Midbrain (tissue), 1 donor: ENCODE measurements around the gene NRXN3.

Experiments used
- DNase-seq: peaks from one replicate; lab custom pipeline; 2025; lab: John Stamatoyannopoulos, UW

NRXN3 gene

DNA sequence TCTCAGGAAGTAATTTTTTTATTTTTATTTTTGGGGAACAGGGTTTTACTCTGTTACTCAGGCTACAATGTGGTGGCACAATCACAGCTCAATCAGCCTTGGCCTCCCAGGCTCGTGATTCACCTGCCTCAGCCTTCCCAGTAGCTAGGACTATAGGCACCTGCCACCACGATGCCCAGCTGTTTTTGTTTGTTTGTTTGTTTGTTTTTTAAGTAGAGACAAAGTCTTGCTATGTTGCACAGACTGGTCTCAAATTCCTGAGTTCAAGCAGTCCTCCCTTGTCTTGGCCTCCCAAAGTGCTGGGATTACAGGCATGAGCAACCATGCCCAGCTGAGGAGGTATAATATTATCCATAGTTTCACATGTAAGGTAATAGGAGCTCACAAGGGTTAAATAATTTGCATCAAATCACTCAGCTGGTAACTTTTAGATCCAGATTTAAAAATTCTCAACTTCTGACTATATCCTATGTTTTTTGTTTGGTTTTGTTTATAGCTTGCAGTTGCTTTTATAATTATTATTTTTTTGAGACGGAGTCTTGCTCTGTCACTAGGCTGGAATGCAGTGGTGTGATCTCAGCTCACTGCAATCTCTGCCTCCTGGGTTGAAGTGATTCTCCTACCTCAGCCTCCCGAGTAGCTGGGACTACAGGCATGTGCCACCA is 1411.9 kb downstream of the NRXN3 start:
- DNase-seq: no peak

DNA sequence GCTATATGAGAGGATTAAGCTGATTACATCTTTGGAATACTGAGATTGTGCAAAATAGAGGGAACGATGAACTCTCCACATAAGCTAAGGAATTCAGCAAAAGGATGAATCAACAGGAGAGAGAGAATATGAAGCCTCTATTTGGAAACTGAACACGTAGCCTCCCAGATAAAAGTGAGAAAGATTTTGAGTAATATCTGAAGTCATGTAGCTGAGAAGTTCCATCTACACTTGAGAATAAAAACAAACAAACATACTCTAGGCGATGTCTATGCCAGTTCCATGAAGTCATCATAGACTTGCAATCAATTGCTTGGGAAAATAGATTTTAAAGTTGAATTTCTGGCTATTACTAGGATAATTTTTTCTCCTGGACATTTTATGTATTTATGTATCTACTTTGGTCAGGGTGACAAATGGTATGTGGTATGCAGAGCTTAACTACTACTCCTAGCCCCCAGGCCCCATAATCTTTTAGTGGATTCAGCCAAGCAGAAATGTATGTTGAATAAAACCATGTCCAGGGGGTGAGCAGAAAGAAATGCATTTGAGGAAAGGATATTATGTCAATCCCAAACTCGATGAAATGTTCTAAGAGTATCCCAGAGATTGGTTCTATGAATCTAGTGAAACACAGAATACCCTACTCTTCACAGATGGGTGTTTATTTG is 1413.7 kb downstream of the NRXN3 start:
- DNase-seq: no peak

DNA sequence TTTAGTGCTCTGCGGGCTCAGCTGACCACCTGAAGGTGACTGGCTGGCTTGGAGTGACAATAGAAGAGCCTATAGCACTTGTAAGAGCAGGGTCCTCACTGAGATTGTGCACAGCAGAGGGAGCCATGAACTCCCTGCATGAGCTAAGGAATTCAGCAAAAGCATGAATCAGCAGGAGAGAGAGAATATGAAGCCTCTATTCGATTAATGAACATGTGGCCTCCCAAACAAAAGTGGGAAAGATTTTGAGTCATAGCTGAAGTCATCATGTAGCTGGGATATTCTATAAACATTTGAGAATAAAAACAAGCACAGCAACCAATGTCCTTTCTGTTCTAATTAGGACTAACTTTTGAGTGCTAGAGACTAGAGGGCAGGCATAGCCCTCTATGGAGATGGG is 1414.5 kb downstream of the NRXN3 start:
- DNase-seq: no peak

DNA sequence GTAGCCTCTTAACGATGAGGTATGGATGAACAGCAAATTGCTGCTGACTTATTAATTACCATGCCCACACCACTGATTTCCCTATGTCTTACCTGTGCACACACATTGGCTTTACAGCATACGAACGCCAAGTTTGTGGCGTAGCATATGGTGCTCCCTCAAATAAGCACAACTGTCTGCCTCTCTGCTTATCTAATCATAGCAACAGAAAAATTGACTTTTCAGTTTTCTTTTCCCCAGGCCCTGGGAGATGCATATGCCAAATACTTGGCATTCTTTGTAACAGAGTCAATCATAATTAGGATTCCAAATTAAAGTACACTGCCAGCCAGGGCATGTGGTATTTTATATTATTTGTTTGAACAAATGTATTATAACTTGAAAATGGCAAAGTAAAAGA is 1415.7 kb downstream of the NRXN3 start:
- no peak for DNase-seq

DNA sequence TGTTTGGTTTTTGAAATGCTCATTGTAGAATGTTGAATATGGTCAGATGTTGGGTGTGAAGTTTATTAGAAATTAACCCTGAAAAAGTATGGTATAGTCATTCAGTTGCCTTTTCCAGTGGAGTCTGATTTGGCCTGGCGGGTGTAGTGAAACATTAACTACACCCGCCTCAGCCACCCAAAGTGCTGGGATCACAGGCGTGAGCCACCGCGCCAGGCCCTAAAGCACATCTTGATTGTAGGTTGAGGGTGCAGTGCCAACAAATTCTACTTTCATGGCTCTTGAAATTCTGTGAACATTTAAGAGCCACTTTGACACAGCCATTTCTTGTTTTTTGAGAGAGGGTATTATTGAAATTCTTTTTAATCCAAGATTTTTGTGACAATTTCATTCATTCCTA is 1416.2 kb downstream of the NRXN3 start:
- no peak for DNase-seq

DNA sequence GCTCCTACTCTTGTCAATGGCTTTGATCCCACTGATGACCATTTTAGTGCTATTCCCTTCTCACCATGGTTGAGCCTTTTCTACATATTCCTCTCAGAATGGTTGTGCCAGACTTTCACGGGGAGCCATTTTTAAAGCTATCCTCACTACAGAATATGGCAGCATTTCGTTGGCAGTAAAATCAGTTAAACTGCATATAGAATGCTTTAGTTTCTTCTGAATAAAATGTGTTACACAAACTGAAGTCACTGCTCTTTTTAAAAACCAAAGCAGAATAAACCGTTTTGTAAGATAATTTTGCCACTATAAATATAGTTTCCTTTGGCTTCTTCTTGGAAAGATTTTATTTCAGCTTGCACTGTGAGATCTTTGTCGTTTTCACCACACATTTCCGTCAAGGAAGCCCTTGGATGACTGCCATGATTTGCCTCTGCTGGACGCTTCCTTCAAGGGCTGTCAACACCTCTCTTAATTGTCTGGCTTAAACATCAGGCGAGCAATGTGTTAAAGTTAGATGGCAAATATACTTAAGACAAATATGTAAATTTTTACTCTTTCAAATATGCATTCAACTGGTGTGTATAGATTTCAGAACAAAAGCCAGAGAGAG is 1416.9 kb downstream of the NRXN3 start:
- no peak for DNase-seq

DNA sequence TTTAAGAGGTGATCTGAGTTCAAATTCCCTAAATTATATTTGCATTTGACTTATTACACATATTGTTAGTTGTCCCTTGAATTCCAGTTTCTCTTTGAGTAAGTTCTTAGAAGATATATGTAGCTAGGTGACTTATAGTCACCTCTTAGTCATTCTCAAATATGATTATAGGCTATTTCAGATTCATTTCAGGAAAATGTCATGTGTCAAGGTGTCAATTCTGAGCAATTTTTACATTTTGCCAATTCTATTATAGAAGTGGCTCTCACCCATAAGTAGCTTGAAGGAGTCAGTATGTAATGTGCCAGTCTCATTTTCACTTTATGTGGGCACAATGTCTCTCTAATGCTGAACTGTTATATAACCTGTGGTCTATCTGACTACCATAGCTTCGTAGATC is 1417.7 kb downstream of the NRXN3 start:
- no peak for DNase-seq

DNA sequence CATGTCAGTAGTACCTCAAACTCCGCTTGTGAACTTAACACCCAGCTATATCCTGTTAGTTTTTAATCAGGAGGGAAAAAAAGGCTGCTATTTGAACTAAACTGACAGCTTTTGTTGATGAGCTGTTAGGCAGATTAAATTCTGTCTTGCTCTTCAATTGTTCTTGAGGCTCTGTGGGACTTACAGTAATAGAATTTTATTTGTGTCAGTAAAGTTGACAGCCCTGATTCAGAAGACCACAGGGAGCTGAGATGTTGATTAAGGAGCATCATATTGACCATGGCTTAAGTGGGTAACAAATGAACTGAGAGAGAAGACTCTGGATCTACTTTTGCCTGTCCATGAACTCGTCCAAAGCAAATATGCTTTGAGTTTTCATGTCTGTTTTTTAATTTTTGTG is 1418.2 kb downstream of the NRXN3 start:
- no peak for DNase-seq

DNA sequence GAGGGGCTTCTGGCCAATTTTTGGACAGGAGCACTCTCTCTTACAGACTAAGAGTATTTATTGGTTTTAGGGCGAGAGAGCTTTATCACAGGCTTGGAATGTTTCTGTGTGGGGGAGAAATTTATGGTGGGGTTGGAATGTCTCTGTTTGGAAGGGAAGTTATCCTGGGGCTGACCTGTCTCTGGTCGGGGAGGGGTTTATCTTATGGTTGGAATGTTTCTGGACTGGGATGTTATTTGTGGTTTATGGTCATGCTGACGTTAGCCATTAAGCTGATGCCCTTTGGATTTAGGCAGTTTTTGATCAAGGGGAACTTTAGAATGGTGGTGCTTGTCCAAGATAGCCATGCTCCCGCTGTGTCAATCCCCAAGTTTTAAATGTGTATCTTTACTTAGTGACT is 1426.4 kb downstream of the NRXN3 start:
- DNase-seq: no peak

DNA sequence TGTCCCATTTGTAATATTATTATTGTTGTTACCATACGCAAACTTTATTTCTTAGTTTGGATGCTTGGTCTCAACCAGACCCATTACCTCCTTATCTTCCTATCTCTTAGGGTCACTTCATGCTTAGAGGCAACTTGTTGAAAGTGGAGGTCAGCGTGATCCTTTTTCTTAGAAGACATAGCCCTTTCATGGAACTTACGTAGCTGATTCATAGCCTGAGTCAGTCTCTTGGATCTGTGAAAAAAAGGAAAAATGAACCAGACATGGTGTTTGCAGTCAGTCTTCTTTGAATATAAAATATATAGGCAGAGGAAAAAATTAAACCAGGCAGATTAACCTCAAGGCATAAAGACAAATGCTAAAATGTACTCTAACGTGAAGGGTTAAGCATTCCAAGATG is 1427.4 kb downstream of the NRXN3 start:
- no peak for DNase-seq

DNA sequence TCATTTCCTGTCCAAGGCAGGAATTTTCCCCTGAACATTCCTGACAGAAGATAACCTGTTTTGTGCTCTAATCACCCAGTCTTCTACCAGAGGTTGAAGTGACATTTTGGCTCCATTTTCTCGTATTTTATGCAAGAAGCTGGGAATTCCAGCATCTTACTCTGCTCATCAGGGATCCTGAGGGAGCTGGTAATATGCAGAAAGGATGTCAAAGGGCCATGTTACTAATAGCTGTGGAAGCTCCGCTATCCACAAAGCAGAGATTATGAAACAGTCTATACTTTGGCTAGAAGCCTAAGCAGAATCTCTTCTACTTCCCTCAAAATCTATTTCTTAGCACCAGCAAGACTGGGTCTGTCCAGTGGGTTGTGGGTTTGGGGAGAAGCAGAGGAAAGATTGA is 1428.2 kb downstream of the NRXN3 start:
- DNase-seq: no peak

DNA sequence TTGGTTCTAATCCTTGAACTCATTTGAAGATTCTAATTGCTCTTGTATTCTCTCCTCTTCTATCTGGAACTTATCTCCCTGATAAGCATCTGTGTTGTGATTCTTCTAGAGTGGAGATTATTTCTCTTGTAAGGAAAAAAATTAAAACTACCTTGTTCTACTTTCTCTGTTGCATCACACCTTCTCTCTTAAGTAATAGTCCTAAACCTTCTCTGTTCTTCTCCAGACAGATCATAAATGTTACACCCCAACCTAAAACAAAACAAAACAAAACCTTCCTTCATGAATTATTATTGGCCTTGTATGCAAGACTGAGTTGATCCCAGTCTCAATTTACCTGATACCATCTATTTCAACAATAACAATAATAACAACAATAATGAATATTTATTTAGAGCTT is 1429.1 kb downstream of the NRXN3 start:
- DNase-seq: no peak

DNA sequence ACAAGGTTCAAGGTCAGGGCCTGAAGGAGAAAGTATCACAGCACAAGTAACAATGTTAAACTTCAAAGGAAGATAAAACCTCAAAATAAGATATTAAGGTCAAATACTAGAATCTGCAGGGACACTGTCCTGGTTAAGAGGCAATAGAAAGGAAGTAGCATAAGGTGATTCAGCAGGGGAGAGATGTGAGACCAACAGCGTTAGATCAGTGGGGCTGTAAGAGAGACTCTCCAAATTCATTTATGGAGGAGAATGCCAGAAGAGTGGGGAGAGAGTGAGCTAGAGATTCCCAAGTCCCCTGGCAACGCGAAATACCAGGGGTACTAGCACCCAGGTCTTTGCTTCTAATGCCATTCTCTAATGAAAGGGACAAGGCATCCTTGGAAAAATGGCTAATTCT is 1430.2 kb downstream of the NRXN3 start:
- DNase-seq: no peak

DNA sequence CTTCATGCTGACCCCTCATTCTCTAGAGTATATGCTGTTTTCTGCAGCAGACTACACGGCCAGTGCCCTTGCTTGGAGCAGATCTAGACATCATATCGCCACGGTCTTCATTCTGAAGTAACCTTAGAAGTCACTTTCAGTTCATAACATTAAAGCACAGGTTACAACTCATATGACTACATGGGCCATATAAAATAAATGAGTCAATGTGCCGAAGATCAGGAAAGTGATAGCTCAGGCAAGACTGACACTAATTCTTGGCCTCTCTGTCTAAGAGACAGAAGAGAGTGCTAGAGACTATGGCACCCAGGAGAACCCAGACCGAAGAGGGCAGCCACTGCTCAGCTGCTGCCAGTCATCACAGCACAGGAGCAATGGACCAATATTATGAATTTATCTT is 1431.4 kb downstream of the NRXN3 start:
- DNase-seq: no peak

DNA sequence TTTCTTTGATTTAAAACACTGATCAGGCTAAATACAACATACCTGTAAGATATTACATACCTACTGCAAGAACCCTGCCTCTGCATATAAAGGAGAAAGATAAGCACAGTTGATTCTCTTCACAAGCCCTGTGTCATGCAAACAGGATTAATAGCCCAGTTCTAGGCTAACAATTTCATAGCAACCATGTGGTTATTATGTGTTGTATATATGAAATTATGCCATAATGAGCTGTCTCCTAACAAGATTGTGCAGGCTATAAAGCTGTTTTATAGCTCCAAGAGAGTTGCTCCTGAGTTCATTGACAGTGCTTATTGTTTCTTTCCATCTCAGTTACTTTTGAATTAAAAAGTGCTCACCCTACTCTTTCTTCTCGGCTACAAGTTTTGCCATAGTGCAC is 1431.9 kb downstream of the NRXN3 start:
- DNase-seq: no peak

DNA sequence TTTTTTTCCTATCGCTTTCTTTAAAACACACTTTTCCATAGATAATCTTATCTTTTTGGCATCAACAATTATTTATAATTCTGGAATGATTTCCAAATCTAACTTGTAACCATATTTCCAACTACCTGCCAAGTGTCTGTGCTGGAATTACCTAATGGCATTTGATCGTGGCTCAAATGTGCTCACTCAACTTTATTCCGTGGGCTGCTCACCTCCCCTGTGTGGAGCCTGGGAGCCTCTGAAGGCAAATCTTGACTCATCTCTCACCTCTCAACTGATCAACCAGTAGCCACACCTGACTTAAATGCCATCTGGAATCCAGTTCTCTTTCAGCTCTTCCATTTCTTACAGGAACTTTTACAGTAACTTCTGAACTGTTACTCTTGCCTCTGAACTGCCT is 1432.6 kb downstream of the NRXN3 start:
- DNase-seq: no peak

DNA sequence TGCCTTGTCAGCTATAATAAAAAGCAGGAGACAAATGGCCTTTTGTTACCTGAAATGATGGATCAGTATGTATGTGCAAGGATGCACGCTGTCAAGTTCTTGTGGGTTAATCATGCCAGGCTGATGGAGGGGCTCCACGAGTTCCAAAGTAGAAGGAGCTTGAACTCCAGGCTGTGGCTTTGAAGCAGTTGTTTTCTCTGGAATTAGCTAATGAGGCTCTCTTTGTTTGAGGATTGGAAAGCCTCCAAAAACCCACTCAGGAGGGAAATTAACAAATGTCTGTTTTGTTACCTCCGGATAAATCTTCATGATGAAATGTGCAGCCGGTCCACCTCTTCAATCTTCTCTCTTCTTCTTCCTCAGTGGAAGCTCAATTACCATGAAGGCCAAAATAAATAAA is 1435.7 kb downstream of the NRXN3 start:
- peak; percentile 27 for DNase-seq

DNA sequence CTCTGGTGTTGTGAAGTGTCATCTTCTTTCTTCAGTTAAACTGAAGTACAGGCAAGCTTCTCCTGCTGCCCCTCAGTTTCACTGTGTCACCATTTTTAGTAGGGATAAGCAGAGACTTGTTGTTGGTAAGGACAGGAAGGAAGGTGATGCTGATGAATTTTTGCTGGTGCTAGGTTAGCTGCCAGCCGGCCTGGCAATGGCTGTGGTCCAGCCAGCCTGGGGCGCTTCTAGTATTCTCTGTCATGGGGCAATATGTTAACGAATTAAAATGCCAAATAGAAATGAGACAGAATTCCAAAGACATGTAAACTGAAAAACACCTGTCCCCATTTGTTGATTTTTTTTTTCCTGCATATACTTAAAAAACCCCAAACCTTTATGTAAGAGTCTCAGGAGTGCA is 1438.3 kb downstream of the NRXN3 start:
- DNase-seq: no peak

DNA sequence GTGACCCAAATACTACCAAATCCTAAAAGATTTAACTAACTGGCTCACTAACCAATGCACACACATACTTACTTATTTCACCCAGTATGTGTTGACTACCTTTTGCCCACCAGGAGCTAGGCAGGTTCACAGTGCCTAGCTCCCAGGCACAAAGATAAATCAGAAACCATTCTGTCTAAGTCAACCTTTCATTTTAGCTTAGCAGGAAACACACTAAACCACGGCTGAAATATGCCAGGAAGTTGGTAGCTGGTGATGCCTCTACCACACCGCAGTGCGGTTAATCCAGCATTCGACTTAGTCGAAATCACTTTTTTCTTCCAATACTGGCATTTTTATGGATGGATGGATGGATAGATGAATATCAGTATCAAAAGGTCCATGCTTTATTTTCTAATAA is 1443.5 kb downstream of the NRXN3 start:
- DNase-seq: no peak

DNA sequence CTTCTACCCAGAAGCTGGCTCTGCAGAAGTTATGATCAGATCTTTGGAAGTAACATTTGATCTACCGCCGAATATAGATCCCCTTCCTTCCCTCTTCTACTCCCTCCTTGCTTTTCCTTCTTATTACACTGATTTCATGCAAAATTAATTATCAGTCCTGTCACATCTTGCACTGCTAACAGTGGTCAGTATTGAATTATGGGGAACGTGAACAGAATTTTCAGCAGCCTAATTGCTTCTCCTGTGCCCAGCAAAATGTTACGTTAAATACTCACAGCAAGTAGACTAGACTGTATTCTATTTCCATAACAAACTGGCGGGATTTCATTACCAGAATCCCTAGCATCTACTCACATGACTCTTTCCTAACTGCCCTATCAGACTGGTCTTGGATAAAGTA is 1444.3 kb downstream of the NRXN3 start:
- DNase-seq: peak; percentile 17

DNA sequence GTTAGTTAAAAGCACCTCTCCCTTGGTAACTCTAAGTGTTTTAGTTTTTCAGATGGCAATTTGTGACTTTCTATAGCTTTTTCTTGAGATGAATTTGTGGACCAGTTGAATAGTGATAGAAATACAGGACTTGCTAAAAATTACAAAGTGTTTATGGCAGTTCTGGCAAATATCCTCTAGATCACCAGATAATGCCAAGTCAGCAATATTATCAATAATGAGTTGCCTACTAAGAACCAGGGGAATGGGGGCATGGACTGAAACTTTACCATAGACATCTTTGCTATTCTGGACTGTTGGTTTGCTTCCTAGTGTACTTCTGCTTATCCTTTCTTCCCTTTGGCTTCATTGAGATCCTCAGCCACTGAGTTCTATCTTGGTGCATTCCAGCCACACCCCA is 1456.9 kb downstream of the NRXN3 start:
- no peak for DNase-seq

DNA sequence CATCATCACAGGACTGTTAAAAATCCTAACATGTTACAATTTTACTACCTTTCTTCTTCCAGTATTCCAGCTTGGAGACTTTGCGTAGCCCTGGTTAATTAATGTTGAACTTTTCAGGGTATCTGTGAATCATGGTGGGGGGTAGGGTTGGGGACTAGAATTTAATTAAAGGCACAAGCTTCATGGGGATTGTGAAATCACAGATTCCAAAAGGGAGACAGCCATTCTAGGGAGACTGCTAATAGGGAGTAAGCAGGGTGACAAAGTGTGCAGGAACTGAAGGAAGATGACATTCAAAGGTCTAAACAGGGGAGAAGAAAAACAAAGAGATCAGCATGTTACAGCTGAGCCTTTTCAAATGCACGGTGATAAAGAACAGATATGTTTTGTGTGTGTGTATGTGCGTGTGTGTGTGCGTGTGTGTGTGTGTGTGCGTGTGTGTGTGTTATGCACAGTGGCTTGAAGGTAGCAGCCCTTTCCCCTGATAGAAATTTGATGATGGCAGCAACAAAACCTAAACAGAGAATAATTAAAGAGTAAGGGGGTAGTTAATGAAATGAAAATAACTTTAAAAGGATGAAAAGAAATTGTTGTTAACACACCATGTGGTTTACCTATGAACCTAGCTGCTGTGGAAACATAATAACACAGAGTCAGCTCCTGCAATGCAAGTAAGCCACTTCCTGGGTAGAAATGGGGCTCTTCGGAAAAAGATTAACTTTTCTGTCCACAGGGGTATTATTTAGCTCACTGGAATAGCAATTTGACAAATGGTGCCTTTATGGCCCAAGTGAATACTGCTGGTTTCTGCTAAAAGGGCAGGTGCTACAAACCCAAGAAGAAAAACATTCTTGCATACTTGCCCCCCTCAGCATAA is 1459.5 kb downstream of the NRXN3 start:
- DNase-seq: no peak
